GM12873 (cell line): ENCODE results near the gene RIMS4.

ENCODE experiments used
- TF ChIP-seq, protein P1 (sequence below): IDR thresholded peaks from 2 replicates; pipeline ENCODE4 v1.5.1; 2012; ENCODE audit warnings: low read depth, mild to moderate bottlenecking, moderate library complexity, low read length, control low read depth; ENCODE audit not compliant: insufficient read depth; ENCODE audit errors: missing control alignments

The RIMS4 gene

DNA sequence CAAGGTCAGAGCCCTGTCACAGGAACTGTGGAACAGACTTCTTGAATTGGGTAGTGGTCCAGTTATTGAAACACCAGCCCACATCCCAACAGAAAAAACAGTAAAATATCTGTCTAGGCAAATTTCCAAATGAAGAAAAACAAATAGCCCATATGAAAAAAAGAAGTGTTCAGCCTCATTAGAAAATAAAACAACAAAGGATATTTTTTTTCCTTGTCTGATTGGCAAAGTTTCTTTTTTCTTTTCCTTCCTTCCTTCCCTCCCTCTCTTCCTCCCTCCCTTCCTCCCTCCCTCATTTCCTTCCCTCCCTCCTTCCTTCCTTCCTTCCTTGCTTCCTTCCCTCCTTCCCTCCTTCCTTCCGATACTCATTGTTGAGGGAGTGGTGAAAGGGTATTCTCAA, 20.6 kb upstream of the RIMS4 start:
- TF ChIP-seq, protein P1, sequence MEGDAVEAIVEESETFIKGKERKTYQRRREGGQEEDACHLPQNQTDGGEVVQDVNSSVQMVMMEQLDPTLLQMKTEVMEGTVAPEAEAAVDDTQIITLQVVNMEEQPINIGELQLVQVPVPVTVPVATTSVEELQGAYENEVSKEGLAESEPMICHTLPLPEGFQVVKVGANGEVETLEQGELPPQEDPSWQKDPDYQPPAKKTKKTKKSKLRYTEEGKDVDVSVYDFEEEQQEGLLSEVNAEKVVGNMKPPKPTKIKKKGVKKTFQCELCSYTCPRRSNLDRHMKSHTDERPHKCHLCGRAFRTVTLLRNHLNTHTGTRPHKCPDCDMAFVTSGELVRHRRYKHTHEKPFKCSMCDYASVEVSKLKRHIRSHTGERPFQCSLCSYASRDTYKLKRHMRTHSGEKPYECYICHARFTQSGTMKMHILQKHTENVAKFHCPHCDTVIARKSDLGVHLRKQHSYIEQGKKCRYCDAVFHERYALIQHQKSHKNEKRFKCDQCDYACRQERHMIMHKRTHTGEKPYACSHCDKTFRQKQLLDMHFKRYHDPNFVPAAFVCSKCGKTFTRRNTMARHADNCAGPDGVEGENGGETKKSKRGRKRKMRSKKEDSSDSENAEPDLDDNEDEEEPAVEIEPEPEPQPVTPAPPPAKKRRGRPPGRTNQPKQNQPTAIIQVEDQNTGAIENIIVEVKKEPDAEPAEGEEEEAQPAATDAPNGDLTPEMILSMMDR, result no peak

GRCh38 chr20:44830523-44830922, 20.2 kb upstream of the RIMS4 start:
- TF ChIP-seq, protein P1, result no peak

- TF ChIP-seq, protein P1, result no peak
Measured at GRCh38 chr20:44829688-44830087, 19.3 kb upstream of the RIMS4 start.

DNA sequence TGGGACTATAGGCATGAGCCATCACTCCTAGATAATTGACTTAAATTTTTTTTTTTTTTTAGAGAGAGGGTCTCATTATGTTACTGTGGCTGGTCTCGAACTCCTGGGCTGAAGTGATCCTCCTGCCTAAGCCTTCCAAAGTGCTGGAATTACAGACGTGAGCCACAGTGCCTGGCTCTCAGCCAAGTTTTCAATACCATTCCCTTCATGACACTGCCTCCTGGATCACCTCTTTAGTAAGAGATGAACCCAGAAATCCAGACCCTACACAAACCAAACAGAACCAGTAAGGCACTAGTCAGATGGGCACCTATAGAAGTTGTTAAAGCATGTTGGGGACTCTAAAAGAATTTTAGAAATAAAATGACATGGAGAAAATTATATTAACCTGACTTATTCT, 18.3 kb upstream of the RIMS4 start:
- TF ChIP-seq, protein P1, result no peak

DNA sequence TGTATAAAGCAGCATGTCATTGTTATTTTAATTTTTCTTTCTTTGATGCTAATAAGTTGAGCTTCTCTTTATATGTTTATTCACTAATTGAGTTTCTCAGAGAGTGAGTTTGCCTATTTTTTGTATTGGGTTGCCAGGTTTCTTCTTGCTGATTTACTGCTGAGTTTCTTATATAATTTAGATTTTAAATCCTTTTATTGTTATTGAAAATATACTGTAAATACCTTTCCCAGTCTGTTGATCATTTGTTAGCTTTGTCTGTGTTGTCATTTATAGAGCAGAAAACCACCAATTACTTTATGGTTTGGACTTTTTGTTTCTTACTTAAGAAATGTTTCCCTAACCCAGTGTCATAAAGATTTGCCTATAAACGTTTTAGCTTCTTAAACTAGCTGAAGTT, 17.1 kb upstream of the RIMS4 start:
- TF ChIP-seq, protein P1, result no peak

- TF ChIP-seq, protein P1, result no peak
Measured at GRCh38 chr20:44819936-44820335, 9.6 kb upstream of the RIMS4 start.

- TF ChIP-seq, protein P1, result no peak
Measured at GRCh38 chr20:44817143-44817910, 7.0 kb upstream of the RIMS4 start.

GRCh38 chr20:44814937-44815336, 4.6 kb upstream of the RIMS4 start:
- TF ChIP-seq, protein P1, result no peak
